H9 (cell line): ENCODE data around the gene TMEM108. TPM values are rescaled to one million over a fixed set of nuclear protein-coding genes. Genes with fewer than 3 reads are reported as not detected.

ENCODE experiments used
- DNase-seq: peaks from one replicate; pipeline ENCODE4 v3.0.0-alpha.2; 2017
- H2AFZ ChIP-seq: one replicate; pipeline ENCODE4 v1.6.1; 2013; ENCODE audit warnings: mild to moderate bottlenecking, low read length, control low read depth, moderate library complexity
- H2AK5ac ChIP-seq: 2 replicates; pipeline ENCODE4 v1.6.1; 2013; ENCODE audit warnings: low read length, control low read depth, mixed read lengths; ENCODE audit not compliant: insufficient read length
- H2BK120ac ChIP-seq: one replicate; pipeline ENCODE4 v1.6.1; 2013; ENCODE audit warnings: low read depth, mild to moderate bottlenecking, low read length, control low read depth, inconsistent platforms; ENCODE audit not compliant: poor library complexity, severe bottlenecking
- H2BK12ac ChIP-seq: 2 replicates; pipeline ENCODE4 v1.6.1; 2013; ENCODE audit warnings: low read length, control low read depth, mixed read lengths, low read depth; ENCODE audit not compliant: insufficient read length
- H2BK15ac ChIP-seq: 2 replicates; pipeline ENCODE4 v1.6.1; 2013; ENCODE audit warnings: low read depth, low read length, control low read depth
- H2BK20ac ChIP-seq: one replicate; pipeline ENCODE4 v1.6.1; 2013; ENCODE audit warnings: low read depth, mild to moderate bottlenecking, low read length, control low read depth, inconsistent platforms; ENCODE audit not compliant: poor library complexity, severe bottlenecking
- H2BK5ac ChIP-seq: 2 replicates; pipeline ENCODE4 v1.6.1; 2013; ENCODE audit warnings: low read length, control low read depth, mixed read lengths; ENCODE audit not compliant: insufficient read length
- H3K14ac ChIP-seq: 2 replicates; pipeline ENCODE4 v1.6.1; 2013; ENCODE audit warnings: low read length, control low read depth; ENCODE audit not compliant: insufficient read depth
- H3K18ac ChIP-seq: 2 replicates; pipeline ENCODE4 v1.6.1; 2013; ENCODE audit warnings: low read depth, mild to moderate bottlenecking, mixed read lengths, low read length, control low read depth; ENCODE audit not compliant: insufficient read length
- H3K23ac ChIP-seq: 2 replicates; pipeline ENCODE4 v1.6.1; 2013; ENCODE audit warnings: low read length, control low read depth, mixed read lengths, low read depth; ENCODE audit not compliant: insufficient read length
- H3K23me2 ChIP-seq: 2 replicates; pipeline ENCODE4 v1.6.1; 2013; ENCODE audit warnings: low read depth, mild to moderate bottlenecking, mixed read lengths, low read length, control low read depth; ENCODE audit not compliant: insufficient read length, poor library complexity, severe bottlenecking
- H3K27ac ChIP-seq: 2 replicates; pipeline ENCODE4 v1.5.1; 2013; ENCODE audit warnings: low read length, control low read depth, mixed read lengths, low read depth; ENCODE audit not compliant: insufficient read length
- H3K27me3 ChIP-seq: 2 replicates; pipeline ENCODE4 v1.6.1; 2013; ENCODE audit warnings: low read length, control low read depth, inconsistent platforms; ENCODE audit not compliant: insufficient read depth
- H3K4ac ChIP-seq: 2 replicates; pipeline ENCODE4 v1.6.1; 2013; ENCODE audit warnings: low read depth, mild to moderate bottlenecking, control low read depth, inconsistent platforms, low read length, moderate library complexity
- H3K4me1 ChIP-seq: 2 replicates; pipeline ENCODE4 v1.6.1; 2013; ENCODE audit warnings: low read length, control low read depth, inconsistent platforms; ENCODE audit not compliant: insufficient read depth
- H3K4me2 ChIP-seq: 2 replicates; pipeline ENCODE4 v1.6.1; 2013; ENCODE audit warnings: low read length, control low read depth, mixed read lengths; ENCODE audit not compliant: insufficient read length, insufficient read depth
- H3K56ac ChIP-seq: 2 replicates; pipeline ENCODE4 v1.6.1; 2013; ENCODE audit warnings: low read depth, mild to moderate bottlenecking, mixed read lengths, low read length, control low read depth; ENCODE audit not compliant: insufficient read length
- H3K79me1 ChIP-seq: 2 replicates; pipeline ENCODE4 v1.6.1; 2013; ENCODE audit warnings: low read depth, mild to moderate bottlenecking, moderate library complexity, low read length, control low read depth, inconsistent platforms; ENCODE audit not compliant: insufficient read depth, poor library complexity, severe bottlenecking
- H3K79me2 ChIP-seq: 2 replicates; pipeline ENCODE4 v1.6.1; 2013; ENCODE audit warnings: low read length, control low read depth, inconsistent platforms; ENCODE audit not compliant: insufficient read depth
- H3K9ac ChIP-seq: 2 replicates; pipeline ENCODE4 v1.6.1; 2013; ENCODE audit warnings: low read length, control low read depth, mixed read lengths; ENCODE audit not compliant: insufficient read length; ENCODE audit errors: extremely low read depth
- H3K9me3 ChIP-seq: one replicate; pipeline ENCODE4 v1.6.1; 2013; ENCODE audit warnings: low read depth, low read length, inconsistent platforms; ENCODE audit not compliant: control insufficient read depth
- H3T11ph ChIP-seq: one replicate; pipeline ENCODE4 v1.6.1; 2013; ENCODE audit warnings: mild to moderate bottlenecking, low read length, control low read depth, inconsistent platforms
- H4K20me1 ChIP-seq: one replicate; pipeline ENCODE4 v1.6.1; 2013; ENCODE audit not compliant: control insufficient read depth, insufficient read length, insufficient read depth
- H4K5ac ChIP-seq: 2 replicates; pipeline ENCODE4 v1.6.1; 2013; ENCODE audit warnings: low read depth, mild to moderate bottlenecking, mixed read lengths, low read length, control low read depth; ENCODE audit not compliant: insufficient read length
- H4K8ac ChIP-seq: replicated peaks from 2 replicates; pipeline ENCODE4 v1.6.1; 2013; ENCODE audit warnings: low read length, control low read depth, mixed read lengths, low read depth; ENCODE audit not compliant: insufficient read length
- H4K91ac ChIP-seq: 2 replicates; pipeline ENCODE4 v1.6.1; 2013; ENCODE audit warnings: low read depth, mild to moderate bottlenecking, moderate library complexity, mixed read lengths, low read length, control low read depth; ENCODE audit not compliant: insufficient read length
- H3K27ac Mint-ChIP-seq, 3 experiments: 2 replicates in 2 of 3; 3 replicates in 1 of 3; pipeline ENCODE4 v1.8.0; 2020 to 2021; ENCODE audit warnings: mixed read lengths in 3 of 3, mild to moderate bottlenecking in 1 of 3, moderate library complexity in 1 of 3
- H3K27me3 Mint-ChIP-seq: 2 replicates; pipeline ENCODE4 v1.8.0; 2021; ENCODE audit warnings: low read depth, mild to moderate bottlenecking, moderate library complexity, mixed read lengths
- H3K36me3 Mint-ChIP-seq, 3 experiments: 2 replicates in 2 of 3; 3 replicates in 1 of 3; pipeline ENCODE4 v1.8.0; 2020 to 2021; ENCODE audit warnings: low read depth in 3 of 3, mixed read lengths in 3 of 3; ENCODE audit not compliant: insufficient read depth in 1 of 3
- H3K4me1 Mint-ChIP-seq, 2 experiments: 2 replicates each; pipeline ENCODE4 v1.8.0; 2020; ENCODE audit warnings: mixed read lengths in 2 of 2
- H3K4me3 Mint-ChIP-seq, 2 experiments: 2 replicates in 1 of 2; 3 replicates in 1 of 2; pipeline ENCODE4 v1.8.0; 2020 to 2021; ENCODE audit warnings: mild to moderate bottlenecking in 2 of 2, mixed read lengths in 2 of 2, moderate library complexity in 1 of 2
- H3K9me3 Mint-ChIP-seq, 2 experiments: 2 replicates in 1 of 2; 3 replicates in 1 of 2; pipeline ENCODE4 v1.8.0; 2020; ENCODE audit warnings: mild to moderate bottlenecking in 2 of 2, mixed read lengths in 2 of 2, moderate library complexity in 1 of 2
- CTCF ChIP-seq: fragments of 200-600 bp; sonication (generic); conservative IDR thresholded peaks from 3 replicates; pipeline ENCODE4 v1.8.0; 2021; ENCODE audit warnings: antibody characterized with exemption, mild to moderate bottlenecking
- WGBS: extraction: QIAGEN DNeasy Blood & Tissue Kit; methylation state at CpG from one replicate; pipeline ENCODE4 v1.1.7; 2013; ENCODE audit warnings: missing lambda C conversion rate, low lambda C conversion rate, mixed read lengths; ENCODE audit not compliant: insufficient read length; ENCODE audit errors: extremely low coverage; 5-methylcytosine and 5-hydroxymethylcytosine counted together
- total RNA-seq: library from RNA; stranded (reverse); gene quantifications from 2 replicates; pipeline ENCODE4 v1.2.1, GENCODE V29; 2021

The TMEM108 gene
- total RNA-seq, 1 experiment from 2014 or later, result 5.0 TPM

GRCh38 chr3:133301194-133301593 lies 263.0 kb downstream of the TMEM108 start:
- H3K4me2 ChIP-seq, result no peak overlapping the region

More at GRCh38 chr3:133301194-133301593, 263.0 kb downstream of the TMEM108 start:
- TF ChIP-seq CTCF, result no peak
- no peak overlapping the region for H4K8ac ChIP-seq
- no peak overlapping the region for H2BK15ac ChIP-seq
- no peak overlapping the region for H3K14ac ChIP-seq
- H2BK12ac ChIP-seq, result no peak overlapping the region
- H3K27me3 Mint-ChIP-seq, result no peaks in the 10 kb centered on the region
- no peaks in the 10 kb centered on the region for H3K23me2 ChIP-seq
- no peak overlapping the region for H2BK5ac ChIP-seq
- no peaks in the 10 kb centered on the region for H4K20me1 ChIP-seq
- no peak overlapping the region for H3K27ac Mint-ChIP-seq
- no peak overlapping the region for H2BK120ac ChIP-seq
- peaks cover 6 to 16% of the 10 kb centered on the region in 2 experiments; a peak in 3 of 4 replicates for H3K4me1 Mint-ChIP-seq
- no peaks in the 10 kb centered on the region for H3K4me1 ChIP-seq
- no peak overlapping the region for H3K4ac ChIP-seq
- H4K91ac ChIP-seq, result no peak overlapping the region
- WGBS, result no CpG with 5 or more reads among the region's 3 CpGs
- no peak overlapping the region for H3T11ph ChIP-seq
- H3K27ac ChIP-seq, result no peak overlapping the region
- H2BK20ac ChIP-seq, result no peak overlapping the region
- H3K9ac ChIP-seq, result no peak overlapping the region
- H3K9me3 Mint-ChIP-seq, result peaks cover 0 to 2% of the 10 kb centered on the region in 2 experiments; a peak in 1 of 5 replicates
- no peak overlapping the region for H3K23ac ChIP-seq
- no peaks in the 10 kb centered on the region for H3K79me1 ChIP-seq
- H3K9me3 ChIP-seq, result no peaks in the 10 kb centered on the region
- no peaks in the 10 kb centered on the region for H3K79me2 ChIP-seq
- no peak overlapping the region for H4K5ac ChIP-seq
- no peak overlapping the region for H2AK5ac ChIP-seq
- no peaks in the 10 kb centered on the region for H3K27me3 ChIP-seq
- H3K36me3 Mint-ChIP-seq, result no peaks in the 10 kb centered on the region; a peak in 1 of 7 replicates
- no peak overlapping the region for H3K18ac ChIP-seq
- DNase-seq, result no peak
- no peak overlapping the region for H2AFZ ChIP-seq
- no peak overlapping the region for H3K4me3 Mint-ChIP-seq
- H3K56ac ChIP-seq, result no peak overlapping the region
